Liver (tissue), 9 donors: Measurements from ENCODE around the gene FAT4. TPM values are rescaled to one million over a fixed set of nuclear protein-coding genes. Genes with fewer than 3 reads are reported as not detected.
A peak's percentile ranks its signal among the peaks of the same experiment; 100 is the strongest.

Experiments used
- DNase-seq: peaks from one replicate; pipeline ENCODE4 v3.0.0-alpha.2; 2017; ENCODE audit warnings: low spot score
- H3K27ac ChIP-seq, 2 donors: one replicate each; pipeline ENCODE4 v1.7.0; 2013; ENCODE audit warnings: inconsistent platforms in 2 of 2, low read length in 2 of 2, control low read depth in 1 of 2, low read depth in 1 of 2, mild to moderate bottlenecking in 1 of 2
- H3K27me3 ChIP-seq, 4 donors: one replicate each; pipeline versions ENCODE4 v1.6.1 to v1.7.0; 2013; ENCODE audit warnings: low read length in 3 of 4, inconsistent platforms in 1 of 4, mild to moderate bottlenecking in 1 of 4, moderate library complexity in 1 of 4; ENCODE audit not compliant: control insufficient read depth in 4 of 4, insufficient read depth in 4 of 4
- H3K36me3 ChIP-seq, 4 donors: one replicate each; pipeline versions ENCODE4 v1.6.1 to v1.7.0; 2013; ENCODE audit warnings: low read length in 3 of 4, mild to moderate bottlenecking in 3 of 4, low read depth in 1 of 4, moderate library complexity in 1 of 4; ENCODE audit not compliant: control insufficient read depth in 4 of 4, insufficient read depth in 3 of 4
- H3K4me1 ChIP-seq, 4 donors: one replicate each; pipeline versions ENCODE4 v1.6.1 to v1.7.0; 2013; ENCODE audit warnings: low read length in 3 of 4, mild to moderate bottlenecking in 3 of 4, moderate library complexity in 1 of 4; ENCODE audit not compliant: control insufficient read depth in 4 of 4, insufficient read depth in 4 of 4
- H3K4me3 ChIP-seq, 3 donors: one replicate each; pipeline versions ENCODE4 v1.6.1 to v1.7.0; 2013; ENCODE audit warnings: low read length in 3 of 3, control low read depth in 1 of 3, low read depth in 1 of 3, mild to moderate bottlenecking in 1 of 3
- H3K9ac ChIP-seq, 2 donors: one replicate each; pipeline ENCODE4 v1.7.0; 2013; ENCODE audit warnings: low read length in 2 of 2, mild to moderate bottlenecking in 2 of 2, moderate library complexity in 2 of 2, control low read depth in 1 of 2, low read depth in 1 of 2
- H3K9me3 ChIP-seq, 4 donors: one replicate each; pipeline versions ENCODE4 v1.6.1 to v1.7.0; 2013; ENCODE audit warnings: low read length in 3 of 4; ENCODE audit not compliant: control insufficient read depth in 4 of 4
- ATF3 ChIP-seq: IDR thresholded peaks from 2 replicates; pipeline ENCODE4 v1.6.1; 2016; ENCODE audit warnings: antibody characterized with exemption
- CTCF ChIP-seq: fragments of 150-350 bp; IDR thresholded peaks from 2 replicates; pipeline ENCODE4 v1.5.1; 2017; ENCODE audit warnings: improper control_type of control experiment, low read depth, low read length; ENCODE audit not compliant: missing input control
- EGR1 ChIP-seq, 2 donors: IDR thresholded peaks; 2 replicates each; pipeline ENCODE4 v1.6.1; 2016 to 2018; ENCODE audit warnings: antibody characterized with exemption in 2 of 2, low read depth in 2 of 2
- FOXA1 ChIP-seq: IDR thresholded peaks from 2 replicates; pipeline ENCODE4 v1.6.1; 2016; ENCODE audit warnings: antibody characterized with exemption
- FOXA2 ChIP-seq: IDR thresholded peaks from 2 replicates; pipeline ENCODE4 v1.6.1; 2016; ENCODE audit warnings: antibody characterized with exemption
- GABPA ChIP-seq, 2 donors: IDR thresholded peaks in 1 of 2; conservative IDR thresholded peaks in 1 of 2; 2 replicates each; pipeline ENCODE4 v1.6.1; 2016; ENCODE audit warnings: antibody characterized with exemption in 2 of 2, mild to moderate bottlenecking in 1 of 2, moderate library complexity in 1 of 2
- HNF4A ChIP-seq, 2 donors: conservative IDR thresholded peaks; 2 replicates each; pipeline ENCODE4 v1.6.1; 2016; ENCODE audit warnings: antibody characterized with exemption in 2 of 2, mild to moderate bottlenecking in 2 of 2
- HNF4G ChIP-seq: IDR thresholded peaks from 2 replicates; pipeline ENCODE4 v1.6.1; 2016; ENCODE audit warnings: antibody characterized with exemption
- JUND ChIP-seq, 2 donors: IDR thresholded peaks; 2 replicates each; pipeline ENCODE4 v1.6.1; 2016; ENCODE audit warnings: antibody characterized with exemption in 2 of 2
- MAX ChIP-seq: IDR thresholded peaks from 2 replicates; pipeline ENCODE4 v1.6.1; 2016; ENCODE audit warnings: antibody characterized with exemption
- NR2F2 ChIP-seq: IDR thresholded peaks from 2 replicates; pipeline ENCODE4 v1.6.1; 2016; ENCODE audit warnings: antibody characterized with exemption
- RAD21 ChIP-seq, 2 donors: IDR thresholded peaks; 2 replicates each; pipeline ENCODE4 v1.6.1; 2016; ENCODE audit warnings: antibody characterized with exemption in 2 of 2, mild to moderate bottlenecking in 2 of 2
- RXRA ChIP-seq, 2 donors: IDR thresholded peaks; 2 replicates each; pipeline ENCODE4 v1.6.1; 2017 to 2018; ENCODE audit warnings: antibody characterized with exemption in 2 of 2, mild to moderate bottlenecking in 1 of 2
- SP1 ChIP-seq: IDR thresholded peaks from 2 replicates; pipeline ENCODE4 v1.6.1; 2018; ENCODE audit warnings: antibody characterized with exemption, mild to moderate bottlenecking
- TAF1 ChIP-seq: conservative IDR thresholded peaks from 2 replicates; pipeline ENCODE4 v1.6.1; 2016; ENCODE audit warnings: antibody characterized with exemption, mild to moderate bottlenecking
- YY1 ChIP-seq: IDR thresholded peaks from 2 replicates; pipeline ENCODE4 v1.6.1; 2016; ENCODE audit warnings: antibody characterized with exemption, mild to moderate bottlenecking
- WGBS: extraction: QIAGEN DNeasy Blood & Tissue Kit; methylation state at CpG from one replicate; pipeline ENCODE4 v1.1.7; 2013; 5-methylcytosine and 5-hydroxymethylcytosine counted together
- polyA plus RNA-seq, 2 donors: library from polyadenylated mRNA; stranded (reverse) in 1 of 2; unstranded in 1 of 2; fragments of 200-250 nt in 1 of 2; fragments of >200 nt in 1 of 2; fragmentation: Nextera tagmentation in 1 of 2; extraction: Ambion mirVana in 1 of 2; gene quantifications; one replicate each; pipeline versions ENCODE4 v1.2.1 to v1.2.3, GENCODE V29; 2013 to 2015
- total RNA-seq, 2 donors: library from RNA; depleted of rRNA; stranded (reverse); fragments of >200 nt; gene quantifications; one replicate each; pipeline ENCODE4 v1.2.3, GENCODE V29; 2014
- TF ChIP-seq, protein P1 (sequence below): IDR thresholded peaks from 2 replicates; pipeline ENCODE4 v1.6.1; 2016; ENCODE audit warnings: antibody characterized with exemption, mild to moderate bottlenecking
- TF ChIP-seq, protein P2 (sequence below): IDR thresholded peaks from 2 replicates; pipeline ENCODE4 v1.6.1; 2016; ENCODE audit warnings: antibody characterized with exemption
- donor health status: healthy.
- donor health status: healthy.
- donor health status: healthy.
- donor health status: healthy.
- donor health status: healthy.

The FAT4 gene
- total and polyA plus RNA-seq, 4 donors, result 0.90 to 11.5 (median 4.1) TPM

- H3K4me3 ChIP-seq, result no peak overlapping the region
- DNase-seq, result no peak
- H3K27me3 ChIP-seq, result no peaks in the 10 kb centered on the region
- peak; percentile 17 for TF ChIP-seq NR2F2
- TF ChIP-seq, protein P1, sequence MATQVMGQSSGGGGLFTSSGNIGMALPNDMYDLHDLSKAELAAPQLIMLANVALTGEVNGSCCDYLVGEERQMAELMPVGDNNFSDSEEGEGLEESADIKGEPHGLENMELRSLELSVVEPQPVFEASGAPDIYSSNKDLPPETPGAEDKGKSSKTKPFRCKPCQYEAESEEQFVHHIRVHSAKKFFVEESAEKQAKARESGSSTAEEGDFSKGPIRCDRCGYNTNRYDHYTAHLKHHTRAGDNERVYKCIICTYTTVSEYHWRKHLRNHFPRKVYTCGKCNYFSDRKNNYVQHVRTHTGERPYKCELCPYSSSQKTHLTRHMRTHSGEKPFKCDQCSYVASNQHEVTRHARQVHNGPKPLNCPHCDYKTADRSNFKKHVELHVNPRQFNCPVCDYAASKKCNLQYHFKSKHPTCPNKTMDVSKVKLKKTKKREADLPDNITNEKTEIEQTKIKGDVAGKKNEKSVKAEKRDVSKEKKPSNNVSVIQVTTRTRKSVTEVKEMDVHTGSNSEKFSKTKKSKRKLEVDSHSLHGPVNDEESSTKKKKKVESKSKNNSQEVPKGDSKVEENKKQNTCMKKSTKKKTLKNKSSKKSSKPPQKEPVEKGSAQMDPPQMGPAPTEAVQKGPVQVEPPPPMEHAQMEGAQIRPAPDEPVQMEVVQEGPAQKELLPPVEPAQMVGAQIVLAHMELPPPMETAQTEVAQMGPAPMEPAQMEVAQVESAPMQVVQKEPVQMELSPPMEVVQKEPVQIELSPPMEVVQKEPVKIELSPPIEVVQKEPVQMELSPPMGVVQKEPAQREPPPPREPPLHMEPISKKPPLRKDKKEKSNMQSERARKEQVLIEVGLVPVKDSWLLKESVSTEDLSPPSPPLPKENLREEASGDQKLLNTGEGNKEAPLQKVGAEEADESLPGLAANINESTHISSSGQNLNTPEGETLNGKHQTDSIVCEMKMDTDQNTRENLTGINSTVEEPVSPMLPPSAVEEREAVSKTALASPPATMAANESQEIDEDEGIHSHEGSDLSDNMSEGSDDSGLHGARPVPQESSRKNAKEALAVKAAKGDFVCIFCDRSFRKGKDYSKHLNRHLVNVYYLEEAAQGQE, result no peak
- no peaks in the 10 kb centered on the region for H3K9me3 ChIP-seq
- H3K36me3 ChIP-seq, result no peaks in the 10 kb centered on the region
- H3K9ac ChIP-seq, result no peak overlapping the region
- peaks cover 4 to 23% (median 20%) of the 10 kb centered on the region in 4 donors for H3K4me1 ChIP-seq
- H3K27ac ChIP-seq, result no peak overlapping the region
Observed at GRCh38 chr4:125321709-125322365, 7.1 kb downstream of the FAT4 start.

- TF ChIP-seq HNF4G (no peak), MAX (no peak), EGR1 (IDR thresholded peaks at IDR 0.05; ENCODE audit: low read depth in 2 of 2) (no peak), TAF1 (no peak), JUND (IDR thresholded peaks at IDR 0.05) (no peak), SP1 (no peak), GABPA (IDR thresholded peaks at IDR 0.05 in 1 of 2, conservative IDR thresholded peaks at IDR 0.05 in 1 of 2) (no peak), ATF3 (no peak), CTCF (no peak), HNF4A (conservative IDR thresholded peaks at IDR 0.05) (no peak), YY1 (no peak), NR2F2 (no peak), RAD21 (IDR thresholded peaks at IDR 0.05) (no peak), RXRA (IDR thresholded peaks at IDR 0.05) (no peak), FOXA2 (no peak), FOXA1 (no peak)
- TF ChIP-seq, protein P1, result no peak
- TF ChIP-seq, protein P2, sequence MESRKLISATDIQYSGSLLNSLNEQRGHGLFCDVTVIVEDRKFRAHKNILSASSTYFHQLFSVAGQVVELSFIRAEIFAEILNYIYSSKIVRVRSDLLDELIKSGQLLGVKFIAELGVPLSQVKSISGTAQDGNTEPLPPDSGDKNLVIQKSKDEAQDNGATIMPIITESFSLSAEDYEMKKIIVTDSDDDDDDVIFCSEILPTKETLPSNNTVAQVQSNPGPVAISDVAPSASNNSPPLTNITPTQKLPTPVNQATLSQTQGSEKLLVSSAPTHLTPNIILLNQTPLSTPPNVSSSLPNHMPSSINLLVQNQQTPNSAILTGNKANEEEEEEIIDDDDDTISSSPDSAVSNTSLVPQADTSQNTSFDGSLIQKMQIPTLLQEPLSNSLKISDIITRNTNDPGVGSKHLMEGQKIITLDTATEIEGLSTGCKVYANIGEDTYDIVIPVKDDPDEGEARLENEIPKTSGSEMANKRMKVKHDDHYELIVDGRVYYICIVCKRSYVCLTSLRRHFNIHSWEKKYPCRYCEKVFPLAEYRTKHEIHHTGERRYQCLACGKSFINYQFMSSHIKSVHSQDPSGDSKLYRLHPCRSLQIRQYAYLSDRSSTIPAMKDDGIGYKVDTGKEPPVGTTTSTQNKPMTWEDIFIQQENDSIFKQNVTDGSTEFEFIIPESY, result no peak
- Histone ChIP-seq H3K27me3 (no peaks in the 10 kb centered on the region), H3K9ac (no peak overlapping the region), H3K4me3 (no peak overlapping the region), H3K36me3 (no peaks in the 10 kb centered on the region), H3K27ac (no peak overlapping the region), H3K4me1 (peaks cover 2 to 19% (median 16%) of the 10 kb centered on the region in 4 donors), H3K9me3 (no peaks in the 10 kb centered on the region)
- DNase-seq, result no peak
- WGBS, result 61% methylated on average over 1 of the region's 1 CpG
Observed at GRCh38 chr4:125322366-125322730, 7.6 kb downstream of the FAT4 start.
